Mononuclear cell (primary cell): ENCODE data around the gene GRHPR. TPM values are rescaled to one million over a fixed set of nuclear protein-coding genes. Genes with fewer than 3 reads are reported as not detected.

Experiments used
- total RNA-seq: library from RNA; depleted of rRNA; stranded (reverse); fragments of >200 nt; gene quantifications from one replicate; pipeline ENCODE4 v1.2.3, GENCODE V29; 2012

GRHPR gene
- total RNA-seq, 1 donor: 56.4 TPM

Other genes starting within 250 kb of the GRHPR start
- gene ZBTB5, start 42.8 kb downstream of the GRHPR start, total RNA-seq: 37.8 TPM
- gene POLR1E, start 63.3 kb downstream of the GRHPR start, total RNA-seq: 28.9 TPM
- gene FBXO10, start 153.7 kb downstream of the GRHPR start, total RNA-seq: 2.3 TPM
- gene TOMM5, start 169.9 kb downstream of the GRHPR start, total RNA-seq: 37.5 TPM
- not detected for gene FRMPD1, start 228.3 kb downstream of the GRHPR start, total RNA-seq